ENCODE results near the gene ICAM1. TPM values are rescaled to one million over a fixed set of nuclear protein-coding genes. Genes with fewer than 3 reads are reported as not detected.

Gene ICAM1
- total RNA-seq, 1 donor from 2014 or later = 6.4 TPM

DNA sequence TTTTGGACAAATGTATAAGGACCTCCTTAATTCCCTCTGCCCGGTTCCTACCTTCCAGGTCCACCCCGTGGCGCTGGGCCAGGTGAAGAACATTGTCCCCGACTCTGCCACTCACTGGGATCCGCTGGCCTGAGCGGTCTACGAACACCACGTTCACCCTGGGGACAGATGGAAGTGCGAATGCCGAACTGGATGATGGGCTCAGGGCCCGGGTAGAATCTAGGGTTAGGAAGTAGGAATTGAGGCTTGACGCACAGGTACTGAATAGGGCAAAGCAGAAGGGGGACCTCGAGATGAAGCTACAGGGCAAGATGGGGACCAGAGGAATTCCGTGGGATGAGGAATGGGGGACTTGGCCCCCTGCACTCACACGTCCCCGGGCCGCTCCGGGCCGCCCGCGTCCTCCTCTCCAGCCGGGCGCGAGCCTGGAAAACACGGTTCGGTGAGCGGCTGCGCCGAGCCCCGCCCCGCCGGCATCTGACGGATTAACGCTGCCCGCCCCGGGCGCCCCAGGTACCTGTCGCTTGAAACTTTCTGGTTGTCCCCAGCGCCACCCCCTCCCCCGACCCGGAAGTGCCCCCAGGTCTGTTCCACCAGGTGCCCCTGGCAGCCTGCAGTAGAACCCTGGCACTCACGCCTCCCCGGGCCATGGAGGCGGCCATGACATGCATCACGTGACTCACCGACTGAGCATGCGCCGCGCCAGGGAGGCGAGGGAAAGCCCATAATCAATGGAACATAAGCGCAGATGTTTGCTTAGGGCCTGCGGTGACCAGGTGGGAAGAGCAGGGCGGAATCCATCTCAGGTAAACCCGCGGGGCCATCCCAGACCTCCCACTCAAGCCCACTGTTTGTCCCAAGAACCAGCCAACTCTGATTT, 44.7 kb downstream of the ICAM1 start, which contains the start of gene FDX2:
FDX2 (minus strand) TSS at position 681 of the 880 bp plus-strand sequence; CDS start at position 662, 19 bp downstream.
- intact Hi-C loops (cut with DNase I) = no loop called here
- ATAC-seq (ENCODE audit: poor library complexity) = peak; percentile 95
- peak; percentile 95 for DNase-seq

DNA sequence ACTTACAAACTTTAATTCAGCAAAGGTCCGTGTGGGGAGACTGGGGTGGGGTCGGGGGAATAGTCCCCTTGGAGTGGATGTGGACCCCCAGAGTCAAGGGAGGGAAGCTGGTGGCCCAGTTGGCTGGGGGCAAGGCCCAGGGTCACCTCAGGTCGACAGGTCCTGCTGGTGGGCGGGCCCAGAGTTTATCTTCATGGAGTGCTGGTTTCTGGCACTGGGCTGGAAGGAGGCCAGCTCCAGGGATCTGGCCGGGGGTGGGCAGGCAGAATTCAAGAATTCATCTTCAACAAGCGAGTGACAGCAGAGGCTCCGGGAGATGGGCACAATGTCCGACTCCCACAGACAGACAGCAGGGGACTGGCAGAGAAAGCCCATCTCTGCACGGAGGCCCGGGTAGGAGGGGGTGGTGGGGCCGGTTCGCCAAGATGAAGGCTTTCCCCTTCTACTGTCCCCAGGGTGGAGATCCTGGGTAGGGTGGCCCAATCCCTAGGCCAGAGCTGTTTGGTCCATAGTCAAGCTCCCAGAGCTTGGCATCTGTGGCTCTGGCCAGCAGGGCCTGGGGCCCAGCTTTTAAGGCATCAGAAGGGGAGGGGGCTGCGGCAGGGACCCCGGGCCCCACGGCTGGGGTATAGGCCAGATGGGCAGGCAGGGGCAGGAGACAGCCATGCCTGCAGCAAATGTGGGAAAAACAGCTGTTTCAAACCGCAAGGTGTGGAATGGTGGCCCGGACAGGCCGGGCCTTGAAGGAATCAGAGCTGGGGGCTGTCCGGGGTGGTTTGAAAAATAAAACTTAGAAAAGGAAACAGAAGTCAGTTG, 45.5 kb downstream of the ICAM1 start:
- intact Hi-C loops (cut with DNase I) = no loop called here
- ATAC-seq (ENCODE audit: poor library complexity) = peak; percentile 29
- no peak for DNase-seq

DNA sequence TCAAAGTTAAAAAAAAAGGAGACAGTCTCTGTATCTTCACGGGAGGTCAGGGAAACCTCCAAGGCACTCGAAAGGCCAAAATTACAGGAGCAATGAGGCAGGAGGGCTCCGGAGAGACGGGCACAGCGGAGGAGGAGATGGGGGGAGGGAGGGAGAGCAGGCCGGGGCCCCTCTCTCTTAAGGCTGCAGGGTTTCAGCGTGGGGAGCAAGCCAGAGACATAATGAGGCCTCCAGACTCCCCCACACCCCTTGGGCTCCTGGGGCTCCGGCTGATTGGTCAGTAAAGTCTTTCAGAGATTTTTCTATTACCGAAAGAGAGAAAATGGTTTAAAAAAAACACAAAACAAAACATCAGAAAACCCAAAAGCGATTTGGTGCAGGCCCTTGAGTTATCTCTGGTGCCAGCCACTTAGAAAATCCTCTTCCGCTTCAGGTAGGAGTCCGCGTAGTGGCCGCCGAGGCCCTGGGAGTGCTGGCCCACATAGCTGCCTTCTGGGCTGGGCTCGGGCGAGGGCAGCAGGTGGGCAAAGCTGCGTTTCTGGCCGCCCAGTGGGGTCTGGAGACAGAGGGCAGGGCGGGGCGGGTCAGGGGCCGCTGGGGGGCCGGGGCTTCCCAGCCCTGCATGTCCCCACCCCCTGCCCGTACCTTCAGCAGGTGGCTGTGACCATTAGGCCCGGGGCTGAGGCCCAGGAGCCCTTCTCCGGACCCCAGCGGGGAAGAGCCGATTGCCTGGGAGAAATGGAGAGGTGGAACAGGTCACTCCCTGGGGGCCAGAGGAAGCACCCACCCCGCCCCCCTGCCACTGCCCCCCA, 46.3 kb downstream of the ICAM1 start:
- intact Hi-C loops (cut with DNase I) = no loop called here
- ATAC-seq (ENCODE audit: poor library complexity) (no peak), DNase-seq (no peak)

DNA sequence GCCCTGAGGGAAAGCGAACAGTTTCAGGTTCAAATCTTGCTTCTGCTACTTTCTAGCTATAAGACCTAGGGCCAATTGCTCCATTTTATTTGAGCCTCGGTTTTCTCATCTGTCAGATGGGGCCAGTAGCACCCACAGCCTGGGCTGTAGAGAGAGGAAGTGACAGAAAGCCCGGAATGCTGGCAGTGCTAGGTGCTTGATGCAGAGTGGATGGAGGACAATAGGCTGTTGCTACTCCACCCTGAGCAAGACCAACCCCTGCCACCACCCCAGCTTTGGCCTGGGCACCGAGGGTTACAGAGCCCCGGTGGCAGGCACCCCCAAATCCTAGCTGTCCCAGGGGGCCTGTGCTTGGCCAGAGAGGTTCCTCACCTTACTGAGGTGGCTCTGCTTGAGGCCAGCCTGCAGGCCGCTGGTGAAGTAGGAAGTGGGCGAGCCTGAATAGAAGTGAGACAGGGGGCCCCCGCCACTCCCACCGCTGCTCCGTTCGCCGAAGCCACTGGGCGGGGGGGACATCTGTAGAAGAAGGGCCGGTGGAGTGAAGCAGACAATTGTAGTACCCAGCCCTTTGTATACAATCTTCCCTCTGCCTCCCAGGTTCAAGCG, 47.0 kb downstream of the ICAM1 start:
- intact Hi-C loops (cut with DNase I) = no loop called here
- no peak for ATAC-seq (ENCODE audit: poor library complexity)
- DNase-seq = no peak

DNA sequence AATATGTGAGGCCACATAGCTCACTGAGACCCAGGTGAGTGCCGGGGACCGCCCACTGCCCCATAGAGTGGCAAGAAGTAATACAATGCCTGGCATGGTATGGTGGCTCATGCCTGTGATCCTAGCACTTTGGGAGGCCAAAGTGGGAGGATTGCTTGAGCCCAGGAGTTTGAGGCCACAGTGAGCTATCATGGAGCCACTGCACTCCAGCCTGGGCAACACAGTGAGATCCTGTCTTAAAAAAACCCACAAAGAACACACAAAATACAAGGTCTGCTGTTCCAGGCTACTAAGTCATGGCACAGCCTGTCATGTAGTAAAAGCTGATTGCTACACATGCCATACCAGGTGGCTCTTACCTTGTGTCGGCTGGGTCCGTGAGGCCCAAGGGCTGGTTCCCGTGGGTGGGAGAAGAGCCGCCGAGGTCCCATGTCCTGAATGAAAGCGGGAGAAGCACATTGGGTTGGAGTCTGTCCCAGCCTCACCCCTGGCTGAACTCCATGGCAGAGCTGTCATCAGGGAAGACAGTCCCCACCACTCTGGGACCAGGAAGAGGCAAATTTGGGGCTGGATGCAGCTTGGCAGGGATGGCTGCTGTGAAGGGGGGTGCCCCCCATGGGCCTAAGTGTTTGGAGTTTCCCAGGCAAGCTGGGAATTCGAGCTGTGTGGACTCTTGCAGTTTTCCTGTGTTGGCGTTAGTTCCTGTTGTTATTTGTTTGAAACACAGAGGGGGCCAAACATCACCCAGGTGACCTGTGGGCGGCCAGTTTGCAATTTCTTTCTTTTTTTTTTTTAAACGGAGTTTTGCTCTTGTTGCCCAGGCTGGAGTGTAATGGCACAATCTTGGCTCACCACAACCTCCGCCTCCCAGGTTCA, 48.1 kb downstream of the ICAM1 start:
- intact Hi-C loops (cut with DNase I) = no loop called here
- ATAC-seq (ENCODE audit: poor library complexity) (no peak), DNase-seq (no peak)

DNA sequence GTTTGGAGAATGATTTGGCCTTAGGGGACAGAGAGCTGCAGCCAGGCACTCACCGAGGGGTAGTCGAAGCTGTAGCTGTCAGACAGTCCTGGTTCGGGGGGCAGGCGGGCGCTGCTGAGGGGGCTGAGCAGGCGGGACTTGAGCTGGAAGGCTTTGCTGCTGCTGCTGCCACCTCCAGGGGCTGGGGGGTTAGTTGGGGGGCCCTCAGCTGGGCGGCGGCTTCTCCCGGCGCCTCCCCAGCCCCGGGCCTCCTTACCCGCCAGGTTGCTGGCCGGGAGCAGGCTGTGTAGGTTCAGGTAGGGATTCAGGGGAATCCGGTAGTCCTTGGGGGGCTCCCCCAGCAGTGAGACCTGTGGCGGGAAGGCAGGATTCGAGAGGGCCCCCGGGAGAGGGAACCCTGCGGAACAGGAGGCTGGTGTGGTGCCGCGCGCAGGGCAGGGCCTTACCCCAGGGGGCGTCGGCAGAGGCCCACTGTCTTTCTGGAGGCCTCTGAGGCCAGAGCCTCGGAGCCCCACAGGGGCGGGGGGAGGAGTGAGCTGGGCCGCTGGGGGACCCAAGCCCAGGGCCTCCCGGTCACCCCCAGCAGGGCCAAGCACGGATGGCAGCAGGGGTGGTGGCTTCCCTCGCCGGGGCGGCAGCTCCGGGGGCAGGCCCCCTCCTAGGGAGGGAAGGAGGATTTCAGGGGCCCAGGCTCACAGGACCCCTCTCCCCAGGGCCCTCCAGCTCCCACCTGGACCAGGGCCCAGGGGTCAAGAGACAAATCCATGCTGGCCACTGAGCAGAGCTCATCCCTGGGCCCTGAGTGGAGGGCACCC, 49.9 kb downstream of the ICAM1 start:
- intact Hi-C loops (cut with DNase I) = no loop called here
- no peak for ATAC-seq (ENCODE audit: poor library complexity)
- DNase-seq = no peak

DNA sequence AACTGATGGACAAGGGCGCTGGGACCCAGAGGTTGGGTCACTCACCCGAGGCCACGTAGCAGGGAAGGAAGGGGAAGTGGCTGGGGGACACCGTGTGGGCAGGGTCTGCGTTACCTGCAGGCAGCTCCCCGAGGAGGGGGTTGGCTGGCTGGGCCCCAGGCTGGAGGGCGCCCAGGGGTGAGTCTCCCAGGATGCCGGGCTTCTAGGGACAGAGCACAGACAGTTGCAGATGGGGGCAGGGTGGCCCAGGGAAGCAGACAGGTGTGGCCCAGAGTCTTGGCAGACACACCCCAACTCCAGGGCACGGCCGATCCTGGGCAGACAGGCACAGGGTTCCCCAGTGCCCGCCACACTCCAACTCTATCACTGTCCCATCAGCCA, 50.5 kb downstream of the ICAM1 start:
- intact Hi-C loops (cut with DNase I) = no loop called here
- ATAC-seq (ENCODE audit: poor library complexity) (no peak), DNase-seq (no peak)

DNA sequence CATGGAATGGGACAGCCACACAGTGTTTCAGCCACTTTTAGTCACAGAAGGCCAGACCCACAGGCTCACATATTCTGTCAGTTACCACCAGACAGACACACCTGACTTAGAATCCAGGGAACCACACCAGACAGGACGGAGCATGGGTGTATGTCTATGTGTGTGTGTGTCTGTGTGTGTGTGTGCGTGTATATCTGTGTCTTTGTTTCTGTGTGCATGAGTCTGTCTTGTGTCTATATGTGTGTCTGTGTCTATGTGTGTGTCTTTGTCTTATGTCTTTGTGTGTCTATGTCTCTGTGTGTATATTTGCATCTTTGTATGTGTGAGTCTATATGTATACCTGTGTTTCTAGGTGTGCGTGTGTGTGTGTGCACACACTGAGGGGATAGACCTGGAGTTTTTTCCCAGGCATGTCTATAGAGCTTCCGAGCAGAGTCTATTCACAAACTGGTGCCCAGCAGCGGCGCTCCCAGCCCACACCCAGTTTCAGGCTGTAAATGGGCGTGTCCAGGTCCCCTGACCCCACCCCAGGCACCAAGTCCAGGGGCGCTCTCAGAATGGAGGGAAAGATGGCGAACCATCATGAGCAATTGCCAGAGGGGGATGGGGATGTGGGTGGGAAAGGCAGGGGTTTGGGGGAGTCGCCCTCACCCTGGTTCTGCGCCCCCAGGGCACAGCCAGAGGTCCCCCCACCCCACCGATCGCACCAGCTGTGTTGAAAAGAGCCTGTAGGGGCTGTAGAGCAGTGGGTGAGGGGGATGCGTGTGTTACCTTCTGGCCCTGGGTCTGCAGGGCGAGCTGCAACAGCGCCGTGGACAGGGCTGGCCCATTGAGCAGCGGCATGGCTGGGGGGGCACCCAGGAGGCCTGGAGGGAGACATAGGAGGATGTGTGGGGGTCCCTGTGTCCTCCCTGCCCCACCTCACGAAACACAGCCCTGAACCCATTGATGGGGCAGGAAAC, 51.2 kb downstream of the ICAM1 start:
- ATAC-seq (ENCODE audit: poor library complexity) (no peak), DNase-seq (no peak)
- intact Hi-C loops (cut with DNase I) = no loop called here

DNA sequence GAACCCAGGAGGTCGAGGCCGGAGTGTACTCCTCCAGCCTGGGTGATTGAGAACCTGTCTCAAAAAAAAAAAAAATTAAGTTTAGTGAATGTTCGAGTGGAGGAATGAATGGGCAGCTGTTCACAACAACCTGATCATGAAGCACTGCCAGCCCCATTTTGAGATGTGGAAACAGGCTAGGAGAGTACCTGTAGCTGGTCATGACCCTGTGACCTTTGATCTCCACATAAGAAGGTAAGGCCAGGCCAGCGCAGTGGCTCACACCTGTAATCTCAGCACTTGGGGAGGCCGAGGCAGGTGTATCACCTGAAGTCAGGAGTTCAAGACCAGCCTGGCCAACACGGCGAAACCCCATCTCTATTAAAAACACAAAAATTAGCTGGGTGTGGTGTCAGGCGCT, 54.8 kb downstream of the ICAM1 start:
- intact Hi-C loops (cut with DNase I) = no loop called here
- ATAC-seq (ENCODE audit: poor library complexity) = no peak
- DNase-seq = no peak

DNA sequence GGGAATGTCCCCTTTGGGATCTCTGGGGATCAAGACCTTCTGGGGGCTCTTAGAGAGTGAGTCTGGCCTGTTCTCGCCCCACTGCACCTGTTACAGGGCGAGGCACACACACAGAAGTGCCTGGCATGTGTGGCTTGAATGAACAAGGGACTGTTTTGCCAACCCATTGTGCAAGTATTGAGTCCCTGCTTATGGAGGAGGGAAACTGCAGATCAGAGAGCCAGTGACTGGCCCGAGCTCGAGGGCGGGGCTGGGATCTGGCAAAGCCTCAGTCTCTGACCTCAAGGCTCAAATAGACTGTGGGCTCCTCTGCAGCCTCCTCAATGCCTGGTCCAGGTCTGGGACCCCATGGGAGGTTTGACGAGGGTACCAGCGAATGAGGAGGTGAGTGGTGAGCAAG, 56.9 kb downstream of the ICAM1 start:
- intact Hi-C loops (cut with DNase I) = no loop called here
- ATAC-seq (ENCODE audit: poor library complexity) (no peak), DNase-seq (no peak)

DNA sequence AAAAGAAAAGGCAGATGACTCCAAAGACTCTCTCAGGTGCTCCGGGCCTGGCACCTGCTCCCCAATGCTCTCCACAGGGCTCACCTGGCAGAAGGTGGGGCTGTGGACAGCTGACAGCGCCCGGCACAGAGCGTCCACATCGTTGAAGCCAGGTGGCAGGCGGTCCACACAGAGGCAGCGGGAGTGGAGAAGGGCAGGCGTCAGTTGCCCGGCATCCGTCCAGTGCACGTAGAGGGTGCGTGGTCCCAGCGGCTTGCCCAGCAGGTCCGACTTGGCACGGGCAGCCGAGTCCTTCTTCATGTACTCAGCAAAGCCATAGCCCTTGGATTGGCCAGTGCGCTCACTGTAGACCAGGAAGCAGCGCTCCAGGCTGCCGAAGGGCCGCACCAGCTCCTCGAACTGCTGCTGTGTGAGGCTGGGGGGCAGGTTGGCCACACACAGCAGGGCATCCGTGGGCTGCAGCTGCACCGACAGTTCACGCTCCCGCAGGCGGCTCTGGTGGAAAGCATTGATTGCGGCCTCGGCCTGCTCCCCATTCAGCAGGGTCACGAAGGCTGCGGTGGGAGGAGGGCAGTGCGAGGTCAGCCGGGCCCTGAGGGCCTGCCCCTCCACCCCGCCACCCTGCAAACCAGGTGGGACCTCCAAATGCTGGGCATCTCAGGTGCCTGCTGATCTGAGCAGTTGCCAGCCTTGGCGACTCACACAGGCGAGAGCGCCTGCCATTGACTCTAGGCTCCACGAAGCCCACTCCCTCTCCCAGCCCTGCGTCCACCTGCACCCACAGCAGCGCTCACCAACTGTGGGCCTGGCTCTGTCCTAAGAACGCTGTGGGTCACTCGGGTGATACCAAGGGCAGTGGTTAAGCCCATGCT, 57.9 kb downstream of the ICAM1 start:
- DNase-seq = no peak
- ATAC-seq (ENCODE audit: poor library complexity) = no peak
- intact Hi-C loops (cut with DNase I) = no loop called here

DNA sequence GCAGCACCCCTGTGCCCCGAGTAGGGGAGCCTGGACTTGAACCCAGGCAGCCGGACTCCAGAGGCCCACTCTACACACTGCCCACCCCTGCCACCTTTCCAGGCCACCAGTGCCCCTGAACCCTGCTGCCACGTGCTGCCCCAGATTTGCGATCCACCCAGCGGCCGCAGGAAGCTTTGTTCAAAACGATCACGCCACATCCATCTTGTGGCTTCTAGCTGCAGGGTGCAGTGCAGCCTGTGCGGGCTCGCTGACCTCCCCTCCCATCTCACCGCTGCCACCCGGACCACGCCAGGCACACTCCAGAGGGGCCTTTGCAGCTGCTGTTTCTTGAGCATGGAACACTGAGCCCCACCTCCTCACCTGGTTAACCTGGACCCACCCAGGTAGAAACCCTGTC, 58.6 kb downstream of the ICAM1 start:
- DNase-seq (no peak), ATAC-seq (ENCODE audit: poor library complexity) (no peak)
- intact Hi-C loops (cut with DNase I) = no loop called here

DNA sequence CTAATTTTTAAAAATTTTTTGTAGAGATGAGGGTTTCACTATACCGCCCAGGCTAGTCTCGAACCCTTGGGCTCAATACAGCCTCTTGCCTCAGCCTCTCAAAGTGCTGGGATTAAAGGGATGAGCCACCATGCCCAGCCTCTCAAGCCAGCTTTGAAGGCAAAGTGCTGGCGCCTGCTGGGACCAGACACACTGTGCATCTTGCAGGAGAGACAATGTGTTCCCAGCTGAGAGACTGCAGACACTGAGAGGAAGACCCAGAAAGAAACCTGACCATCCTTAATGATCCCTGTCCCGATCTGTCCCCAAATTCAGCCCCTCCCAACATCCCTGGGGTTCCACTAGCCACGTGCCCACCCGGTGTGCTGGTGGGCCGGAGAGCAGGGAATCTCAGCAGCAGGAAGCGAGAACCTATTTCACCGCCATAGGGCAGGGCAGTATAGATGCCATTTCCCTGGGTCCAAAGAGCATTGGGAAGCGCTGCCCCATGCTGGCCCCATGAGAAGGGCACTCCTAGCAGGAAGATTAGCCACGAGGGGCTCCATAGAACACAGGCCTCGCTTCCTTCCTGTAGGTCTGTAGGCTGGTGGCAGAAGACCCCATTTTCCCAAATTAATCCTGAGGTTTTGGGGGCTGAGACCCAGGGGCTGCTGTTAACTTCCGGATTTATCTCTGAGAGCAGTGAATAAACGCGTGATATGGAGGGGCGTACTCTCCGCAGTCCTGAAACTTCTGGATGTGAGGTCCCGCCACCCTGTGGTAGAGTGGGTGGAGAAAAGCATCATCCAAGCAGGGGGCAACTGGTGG, 61.4 kb downstream of the ICAM1 start:
- no peak for ATAC-seq (ENCODE audit: poor library complexity)
- intact Hi-C loops (cut with DNase I) = no loop called here
- DNase-seq = no peak

Data from Right ventricle myocardium superior (tissue), 1 donor.